SK-N-SH (cell line): ENCODE measurements around the gene TRAPPC12. TPM values are rescaled to one million over a fixed set of nuclear protein-coding genes. Genes with fewer than 3 reads are reported as not detected.

Source experiments
- CTCF ChIA-PET: fragments of 300-600, 350-600 bp; formaldehyde crosslinking; extraction: SDS; loops from one replicate; lab custom pipeline; 2021; lab: Yijun Ruan, JAX
- POLR2A ChIA-PET: fragments of 350-600 bp; sonication (Branson Sonifier 250); formaldehyde crosslinking; extraction: SDS; loops from one replicate; lab custom pipeline; 2020; ENCODE audit warnings: antibody characterized with exemption, inconsistent platforms; lab: Yijun Ruan, JAX
- DNase-seq: peaks from one replicate; pipeline ENCODE4 v3.0.0; 2012
- H2AFZ ChIP-seq: fragments of 200-600 bp; sonication (generic); 2 replicates; pipeline ENCODE4 v1.8.1; 2016; ENCODE audit warnings: antibody characterized with exemption, mild to moderate bottlenecking, low read depth
- H3F3A ChIP-seq: fragments of 200-600 bp; sonication (generic); replicated peaks from 2 replicates; pipeline ENCODE3; 2016; ENCODE audit warnings: antibody characterized with exemption, mild to moderate bottlenecking; ENCODE audit not compliant: insufficient read depth
- H3K27ac ChIP-seq, 2 experiments: fragments of 200-500 bp in 1 of 2; fragments of 200-600 bp in 1 of 2; sonication (Bioruptor generic) in 1 of 2; sonication (generic), shearing (Covaris generic) in 1 of 2; 2 replicates each; pipeline versions ENCODE4 v1.5.1 to v1.6.1; 2014 to 2016; ENCODE audit warnings: low read depth in 2 of 2, inconsistent platforms in 1 of 2, low read length in 1 of 2, mild to moderate bottlenecking in 1 of 2, mixed read lengths in 1 of 2
- H3K27me3 ChIP-seq: fragments of 200-600 bp; sonication (generic), shearing (Covaris generic); 2 replicates; pipeline ENCODE4 v1.6.1; 2016; ENCODE audit warnings: mixed run types; ENCODE audit not compliant: insufficient read depth
- H3K36me3 ChIP-seq, 2 experiments: fragments of 200-500 bp in 1 of 2; fragments of 200-600 bp in 1 of 2; sonication (Bioruptor generic) in 1 of 2; sonication (generic) in 1 of 2; replicated peaks in 1 of 2; 2 replicates each; pipeline versions ENCODE3 to v1.5.1; 2014 to 2016; ENCODE audit warnings: low read length in 1 of 2, mild to moderate bottlenecking in 1 of 2; ENCODE audit not compliant: insufficient read depth in 2 of 2, control insufficient read depth in 1 of 2
- H3K4me1 ChIP-seq, 2 experiments: fragments of 200-500 bp in 1 of 2; fragments of 200-600 bp in 1 of 2; sonication (Bioruptor generic) in 1 of 2; sonication (generic), shearing (Covaris generic) in 1 of 2; 2 replicates each; pipeline versions ENCODE4 v1.5.1 to v1.6.1; 2014 to 2016; ENCODE audit warnings: low read depth in 1 of 2, low read length in 1 of 2, mixed run types in 1 of 2; ENCODE audit not compliant: insufficient read depth in 2 of 2, control insufficient read depth in 1 of 2
- H3K4me2 ChIP-seq: fragments of 200-600 bp; sonication (generic), shearing (Covaris generic); 2 replicates; pipeline ENCODE4 v1.6.1; 2017; ENCODE audit warnings: mixed run types
- H3K4me3 ChIP-seq, 2 experiments: fragments of 200-500 bp in 1 of 2; fragments of 200-600 bp in 1 of 2; sonication (Bioruptor generic) in 1 of 2; sonication (generic), shearing (Covaris generic) in 1 of 2; 2 replicates each; pipeline versions ENCODE4 v1.5.1 to v1.8.1; 2014 to 2016; ENCODE audit warnings: low read depth in 2 of 2, inconsistent platforms in 1 of 2, low read length in 1 of 2, mild to moderate bottlenecking in 1 of 2, mixed read lengths in 1 of 2, moderate library complexity in 1 of 2
- H3K79me2 ChIP-seq: fragments of 200-600 bp; sonication (generic); 2 replicates; pipeline ENCODE4 v1.8.1; 2017; ENCODE audit warnings: mild to moderate bottlenecking; ENCODE audit not compliant: insufficient read depth
- H3K9ac ChIP-seq: fragments of 200-600 bp; sonication (generic); 2 replicates; pipeline ENCODE4 v1.6.1; 2017; ENCODE audit warnings: mixed run types
- H3K9me2 ChIP-seq: fragments of 200-600 bp; sonication (generic); 2 replicates; pipeline ENCODE4 v1.6.1; 2017; ENCODE audit warnings: mixed run types
- H3K9me3 ChIP-seq: fragments of 200-600 bp; sonication (generic); 2 replicates; pipeline ENCODE4 v1.6.1; 2017; ENCODE audit warnings: mixed run types, mild to moderate bottlenecking, moderate library complexity
- H4K20me1 ChIP-seq: fragments of 200-600 bp; sonication (generic); 2 replicates; pipeline ENCODE4 v1.6.1; 2017; ENCODE audit warnings: mild to moderate bottlenecking, mixed run types; ENCODE audit not compliant: insufficient read depth
- CTCF ChIP-seq: fragments of 200-600 bp; sonication (generic); IDR thresholded peaks from 2 replicates; pipeline ENCODE4 v1.6.1; 2017; ENCODE audit warnings: antibody characterized with exemption, mild to moderate bottlenecking, moderate library complexity
- ELF1 ChIP-seq: IDR thresholded peaks from 2 replicates; pipeline ENCODE4 v1.4.0; 2012
- EP300 ChIP-seq, 2 experiments: IDR thresholded peaks; 2 replicates each; pipeline versions ENCODE4 v1.4.0 to v1.6.1; 2012; ENCODE audit warnings: borderline replicate concordance in 1 of 2, low read depth in 1 of 2, low read length in 1 of 2
- EZH2phosphoT487 ChIP-seq: fragments of 200-600 bp; sonication (generic); IDR thresholded peaks from 2 replicates; pipeline ENCODE4 v1.6.1; 2017; ENCODE audit warnings: low read depth, mixed run types, mild to moderate bottlenecking, antibody characterized with exemption, moderate library complexity, borderline replicate concordance
- FOXJ3 ChIP-seq: sonication (generic); formaldehyde crosslinking; IDR thresholded peaks from 2 replicates; pipeline ENCODE4 v1.5.1; 2020; ENCODE audit warnings: mild to moderate bottlenecking, missing genetic modification reagents
- FOXM1 ChIP-seq: IDR thresholded peaks from 2 replicates; pipeline ENCODE4 v1.4.0; 2012; ENCODE audit warnings: low read depth, mild to moderate bottlenecking
- GATA2 ChIP-seq: sonication (generic); formaldehyde crosslinking; IDR thresholded peaks from 2 replicates; pipeline ENCODE4 v1.5.0; 2020; ENCODE audit warnings: mild to moderate bottlenecking, missing genetic modification reagents
- IRF3 ChIP-seq: fragments of 150-350 bp; IDR thresholded peaks from 2 replicates; pipeline ENCODE4 v1.6.1; 2016; ENCODE audit warnings: mild to moderate bottlenecking, low read depth, low read length
- MAX ChIP-seq: IDR thresholded peaks from 2 replicates; pipeline ENCODE4 v1.4.0; 2012; ENCODE audit warnings: low read depth
- MXI1 ChIP-seq: IDR thresholded peaks from 2 replicates; pipeline ENCODE4 v1.6.1; 2012; ENCODE audit warnings: mild to moderate bottlenecking, low read depth, low read length, improper control_type of control experiment
- NRF1 ChIP-seq: IDR thresholded peaks from 2 replicates; pipeline ENCODE4 v1.6.1; 2012; ENCODE audit warnings: low read depth, mild to moderate bottlenecking, low read length
- PBX3 ChIP-seq: IDR thresholded peaks from 2 replicates; pipeline ENCODE4; 2012
- RXRA ChIP-seq: IDR thresholded peaks from 2 replicates; pipeline ENCODE4 v1.4.0; 2012; ENCODE audit warnings: low read depth, mild to moderate bottlenecking, borderline replicate concordance
- SIN3A ChIP-seq: IDR thresholded peaks from 2 replicates; pipeline ENCODE4 v1.6.1; 2012; ENCODE audit warnings: low read depth, mild to moderate bottlenecking, low read length, moderate library complexity, borderline replicate concordance
- SMC3 ChIP-seq: IDR thresholded peaks from 2 replicates; pipeline ENCODE4 v1.6.1; 2012; ENCODE audit warnings: low read depth, low read length, improper control_type of control experiment
- ZBTB33 ChIP-seq: IDR thresholded peaks from 2 replicates; pipeline ENCODE4 v1.4.0; 2012; ENCODE audit warnings: low read depth, borderline replicate concordance
- WGBS: methylation state at CpG from one replicate; pipeline ENCODE4 v1.1.6; 2017; ENCODE audit warnings: low lambda C conversion rate; 5-methylcytosine and 5-hydroxymethylcytosine counted together
- polyA plus RNA-seq, 3 experiments: library from polyadenylated mRNA; depleted of rRNA; stranded (reverse); fragments of >200 nt; gene quantifications; 2 replicates each; pipeline ENCODE4 v1.2.3, GENCODE V29; 2012

Gene TRAPPC12
- polyA plus RNA-seq, 1 of the 3 experiments (the other 2 are of a cell fraction), result 83.3 TPM

- Histone ChIP-seq H3K9me2 (no peaks in the 10 kb centered on the region), H3K36me3 (peaks cover 53 to 78% of the 10 kb centered on the region in 2 experiments), H4K20me1 (no peaks in the 10 kb centered on the region; the same call in 1 of the 2 replicates), H3K9ac (no peak overlapping the region), H3K79me2 (peaks cover 90% of the 10 kb centered on the region), H3K4me2 (no peak overlapping the region)
- WGBS, result over 99% methylated on average over 25 of the region's 31 CpGs
- DNase-seq, result no peak
- CTCF ChIA-PET, result no interaction called here
- TF ChIP-seq EP300 (IDR thresholded peaks at IDR 0.05; ENCODE audit: borderline replicate concordance in 1 of 2, low read depth in 1 of 2, low read length in 1 of 2) (no peak), NRF1 (no peak), ELF1 (no peak), MAX (no peak), PBX3 (no peak), CTCF (no peak), RXRA (no peak), IRF3 (no peak), FOXJ3 (CRISPR knock-in tag) (no peak), SMC3 (no peak), ZBTB33 (no peak), GATA2 (CRISPR knock-in tag) (no peak), SIN3A (no peak), FOXM1 (no peak), MXI1 (no peak), EZH2phosphoT487 (no peak)
- TF ChIP-seq, all 33 proteins: peak for 0
- Histone ChIP-seq H3K27ac (no peak overlapping the region), H3K27me3 (no peaks in the 10 kb centered on the region), H2AFZ (no peak overlapping the region), H3K4me1 (peaks cover 0 to 3% of the 10 kb centered on the region in 2 experiments; a peak in 2 of 4 replicates), H3K9me3 (no peaks in the 10 kb centered on the region), H3K4me3 (no peak overlapping the region), H3F3A (peaks cover 3% of the 10 kb centered on the region)
- POLR2A ChIA-PET, result no interaction called here
Observed at GRCh38 chr2:3388412-3388738, 8.9 kb downstream of the TRAPPC12 start.
